Measurements from ENCODE around the gene ITGB1. TPM values are rescaled to one million over a fixed set of nuclear protein-coding genes. Genes with fewer than 3 reads are reported as not detected.

Gene ITGB1
- total and polyA plus RNA-seq, 2 of the 8 experiments (the other 6 are each of a cell fraction or from before 2014, with no cell fraction given), result 82.7 to 321 TPM

- no peak overlapping the region for H2AFZ ChIP-seq (ENCODE audit: low read length)
- no peak for FAIRE-seq
- H3K4me3 ChIP-seq (ENCODE audit: extremely low read depth in 1 of 4, insufficient read depth in 2 of 4, low read depth in 3 of 4, low read length in 4 of 4), result no peak overlapping the region
- H3K9me3 ChIP-seq (ENCODE audit: insufficient read depth in 2 of 2, low read depth in 1 of 2, low read length in 1 of 2), result no peaks in the 10 kb centered on the region
- H2BK20ac ChIP-seq (ENCODE audit: low read length), result no peak overlapping the region
- no peak overlapping the region for H3K4me2 ChIP-seq (ENCODE audit: insufficient read depth in 1 of 2, low read depth in 2 of 2, low read length in 2 of 2)
- H3K9ac ChIP-seq (replicated peaks in 1 of 4; ENCODE audit: extremely low read depth in 1 of 4, low read depth in 3 of 4, low read length in 3 of 4), result no peak overlapping the region
- H2BK5ac ChIP-seq (ENCODE audit: low read depth, low read length), result no peak overlapping the region
- no peak overlapping the region for H3K23ac ChIP-seq (ENCODE audit: insufficient read length)
- CTCF ChIA-PET (ENCODE audit: partially characterized antibody), result no interaction called here
- H4K20me1 ChIP-seq (replicated peaks in 1 of 2; ENCODE audit: control insufficient read depth in 1 of 2, insufficient read depth in 2 of 2, low read length in 2 of 2), result no peaks in the 10 kb centered on the region
- WGBS, 2 experiments (ENCODE audit: extremely low coverage in 1 of 2, insufficient coverage in 1 of 2, insufficient read length in 1 of 2, insufficient replicate concordance in 2 of 2, low coverage in 1 of 2, low lambda C conversion rate in 2 of 2, missing lambda C conversion rate in 1 of 2), result 82% methylated on average over 1 of the region's 1 CpG; no CpG with 5 or more reads in 1 of the 2 experiments
- no peaks in the 10 kb centered on the region for H3K23me2 ChIP-seq (ENCODE audit: low read depth, low read length)
- H3K27me3 ChIP-seq (replicated peaks in 1 of 4; ENCODE audit: control insufficient read depth in 3 of 4, extremely low read depth in 1 of 4, insufficient read depth in 3 of 4, low read length in 3 of 4), result no peaks in the 10 kb centered on the region
- H4K5ac ChIP-seq (ENCODE audit: insufficient read length, low read depth, low read length), result no peak overlapping the region
- no peak overlapping the region for H3K18ac ChIP-seq (ENCODE audit: extremely low read depth, low read length)
- no peaks in the 10 kb centered on the region for H3K79me2 ChIP-seq (ENCODE audit: control insufficient read depth in 1 of 2, insufficient read depth in 2 of 2, low read length in 2 of 2)
- no peak overlapping the region for H2BK12ac ChIP-seq (ENCODE audit: low read depth, low read length)
- no peak for DNase-seq (ENCODE audit: low read depth in 1 of 2, low spot score in 2 of 2)
- no peaks in the 10 kb centered on the region for H3K36me3 ChIP-seq (ENCODE audit: control insufficient read depth in 2 of 4, insufficient read depth in 4 of 4, low read length in 3 of 4)
- TF ChIP-seq POU5F1 (IDR thresholded peaks at IDR 0.05; ENCODE audit: low read depth, low read length), result no peak
- no peak for TF ChIP-seq CEBPB (IDR thresholded peaks at IDR 0.05; ENCODE audit: low read depth, low read length)
- no peak for TF ChIP-seq SP1 (IDR thresholded peaks at IDR 0.05; ENCODE audit: low read depth, low read length)
- no peak for TF ChIP-seq CREB1 (IDR thresholded peaks at IDR 0.05)
- TF ChIP-seq SAP30 (IDR thresholded peaks at IDR 0.05; ENCODE audit: insufficient read depth, insufficient replicate concordance, low read length), result no peak
- TF ChIP-seq JUND (IDR thresholded peaks at IDR 0.05; ENCODE audit: low read length), result no peak
- no peak for TF ChIP-seq RBBP5 (IDR thresholded peaks at IDR 0.05; ENCODE audit: borderline replicate concordance, low read depth, low read length)
- H3K4ac ChIP-seq (replicated peaks; ENCODE audit: insufficient read length, low read depth, low read length), result no peak overlapping the region
- no peak overlapping the region for H3K56ac ChIP-seq (replicated peaks; ENCODE audit: insufficient read length, low read depth, low read length)
- no peak overlapping the region for H2AK5ac ChIP-seq (ENCODE audit: low read depth, low read length)
- peaks cover 0 to 7% (median 2%) of the 10 kb centered on the region in 4 experiments; a peak in 1 of 7 replicates for H3K4me1 ChIP-seq (replicated peaks in 1 of 4; ENCODE audit: control insufficient read depth in 3 of 4, insufficient read depth in 4 of 4, low read length in 3 of 4)
- no peak overlapping the region for H2BK120ac ChIP-seq (replicated peaks; ENCODE audit: low read depth, low read length)
- no peak overlapping the region for H2BK15ac ChIP-seq (ENCODE audit: low read length)
- H4K91ac ChIP-seq (replicated peaks; ENCODE audit: insufficient read length, low read length), result no peak overlapping the region
- POLR2A ChIA-PET (ENCODE audit: partially characterized antibody), result no interaction called here
- no peak overlapping the region for H3K27ac ChIP-seq (ENCODE audit: low read depth, low read length)
- H4K8ac ChIP-seq (ENCODE audit: extremely low read depth, insufficient read depth, low read length), result no peak overlapping the region
- no peak overlapping the region for H3K14ac ChIP-seq (ENCODE audit: insufficient read length)
- no peaks in the 10 kb centered on the region for H3K79me1 ChIP-seq (ENCODE audit: low read depth, low read length)
Observed at GRCh38 chr10:32889631-32890212, 68.3 kb downstream of the ITGB1 start.

Data from H1 (cell line).